Transverse colon (tissue), 4 donors: ENCODE data around the gene RNF212. TPM values are rescaled to one million over a fixed set of nuclear protein-coding genes. Genes with fewer than 3 reads are reported as not detected.
"Not testable (repeated sequence)": the region's sequence is repeated elsewhere in the genome, so short reads cannot be mapped to it uniquely, and the experiment has no call there.

Experiments
- DNase-seq: peaks from one replicate; pipeline ENCODE4 v3.0.0-alpha.2; 2019
- H3K27ac ChIP-seq, 4 donors: fragments of 200-600 bp; sonication (generic); 2 replicates each; pipeline ENCODE4 v1.5.1; 2016 to 2018; ENCODE audit warnings: inconsistent platforms in 4 of 4
- H3K27me3 ChIP-seq: fragments of 200-600 bp; sonication (generic); 2 replicates; pipeline ENCODE4 v1.5.1; 2017; ENCODE audit warnings: inconsistent platforms
- H3K36me3 ChIP-seq, 4 donors: fragments of 200-600 bp; sonication (generic); 2 replicates each; pipeline ENCODE4 v1.5.1; 2017 to 2019; ENCODE audit warnings: inconsistent platforms in 4 of 4
- H3K4me1 ChIP-seq, 4 donors: fragments of 200-600 bp; sonication (generic); 2 replicates each; pipeline ENCODE4 v1.5.1; 2017 to 2020; ENCODE audit warnings: inconsistent platforms in 4 of 4
- H3K4me3 ChIP-seq, 4 donors: fragments of 200-600 bp; sonication (generic); 1 replicate in 1 of 4; 2 replicates in 3 of 4; pipeline versions ENCODE4 v1.5.1 to v1.6.1; 2017 to 2019; ENCODE audit warnings: inconsistent platforms in 4 of 4
- H3K9me3 ChIP-seq, 2 donors: fragments of 200-600 bp; sonication (generic); 2 replicates each; pipeline ENCODE4 v1.5.1; 2017 to 2019; ENCODE audit warnings: inconsistent platforms in 2 of 2
- EP300 ChIP-seq: sonication (generic); formaldehyde crosslinking; IDR thresholded peaks from one replicate; pipeline ENCODE4 v1.6.1; 2017; ENCODE audit warnings: antibody characterized with exemption, low read depth
- POLR2A ChIP-seq: fragments of 450-650 bp; IDR thresholded peaks from one replicate; pipeline ENCODE4 v1.6.1; 2016; ENCODE audit warnings: antibody characterized with exemption, mild to moderate bottlenecking, moderate library complexity
- POLR2AphosphoS5 ChIP-seq, 3 donors: sonication (generic); formaldehyde crosslinking; IDR thresholded peaks; one replicate each; pipeline ENCODE4 v1.6.1; 2016; ENCODE audit warnings: antibody characterized with exemption in 3 of 3
- WGBS, 2 donors: methylation state at CpG; one replicate each; pipeline ENCODE4 v1.1.5; 2018; ENCODE audit warnings: low coverage in 1 of 2; 5-methylcytosine and 5-hydroxymethylcytosine counted together
- in situ Hi-C, 4 donors: fragments of 200-750 bp; cut with MboI; loops; one replicate each; pipeline versions ENCODE4 v1.15.0 to v1.15.1; 2017; ENCODE audit warnings: low sequenced_read_pairs in 3 of 4, low pct_ligation_motif_present in 1 of 4, low pct_unique_long_range_greater_than_20kb in 1 of 4
- intact Hi-C: fragments of 100-400 bp; cut with DNase I; formaldehyde crosslinking; loops from one replicate; pipeline ENCODE4 v1.15.1; 2023; ENCODE audit warnings: low total_unique reads
- total RNA-seq, 4 donors: library from RNA; depleted of rRNA; stranded (reverse); fragments of >200 nt; gene quantifications; one replicate each; pipeline ENCODE4 v1.1.0, GENCODE V29; 2016
- TF ChIP-seq, protein P1 (sequence below), 5 experiments: fragments of 200-600 bp in 3 of 5; fragments of 450-650 bp in 2 of 5; sonication (generic) in 3 of 5; IDR thresholded peaks; 1 replicate in 2 of 5; 2 replicates in 3 of 5; pipeline ENCODE4 v1.5.1; 2016 to 2017; ENCODE audit warnings: antibody characterized with exemption in 5 of 5, inconsistent platforms in 3 of 5, mild to moderate bottlenecking in 2 of 5, moderate library complexity in 1 of 5

Gene RNF212
- total RNA-seq, 4 donors from 2014 or later = 2.5 to 9.1 TPM; not detected in 2

DNA sequence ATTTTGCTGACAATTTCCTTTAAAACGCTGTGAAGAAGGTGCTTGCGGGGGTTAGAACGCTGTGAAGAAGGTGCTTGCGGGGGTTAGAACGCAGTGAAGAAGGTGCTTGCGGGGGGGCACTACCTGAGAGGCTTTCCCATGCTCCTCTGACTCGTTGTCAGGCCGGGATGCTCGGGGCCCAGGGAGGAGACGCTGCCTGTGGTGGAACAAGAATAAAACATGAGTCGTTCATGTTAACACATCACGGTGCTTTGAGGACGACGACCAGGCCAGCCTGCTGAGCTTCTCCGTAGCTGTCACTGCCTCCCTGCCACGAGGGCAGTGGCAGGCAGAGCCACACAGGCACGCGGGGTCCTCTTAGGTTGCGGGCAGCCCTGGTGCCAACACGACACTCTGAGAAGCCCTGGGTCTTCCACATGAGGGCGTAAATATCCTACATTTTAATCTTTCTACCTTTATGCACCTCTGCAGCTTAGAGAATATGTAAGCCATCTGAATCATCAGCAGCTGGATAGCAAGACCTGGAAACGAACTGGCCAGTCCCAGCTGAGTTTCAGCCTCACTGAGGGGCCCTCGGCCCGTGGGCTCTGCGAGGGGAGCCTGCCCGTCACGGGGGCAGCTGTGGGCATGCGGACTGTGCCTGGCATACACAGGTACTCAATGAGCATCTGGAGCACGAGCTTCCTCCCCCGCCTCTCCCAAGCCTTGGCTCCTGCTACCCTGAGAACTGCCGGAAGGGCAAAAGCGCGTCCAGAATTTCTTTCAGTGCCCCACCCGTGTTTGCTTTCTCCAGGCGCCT, 55.0 kb downstream of the RNF212 start:
- in situ Hi-C loops = no loop called here
- H3K27me3 ChIP-seq = peaks cover 58% of the 10 kb centered on the region
- DNase-seq = peak; percentile 49
- intact Hi-C loops = no loop called here
- no peak overlapping the region for H3K4me3 ChIP-seq
- TF ChIP-seq EP300 (no peak), POLR2A (no peak)
- WGBS, 2 donors = 55 to 77% methylated on average over 6 to 35 of the region's 35 CpGs
- H3K9me3 ChIP-seq = no peaks in the 10 kb centered on the region
- peak overlapping the region in 2 of 4 donors; percentile 0 to 56 for H3K27ac ChIP-seq
- no peaks in the 10 kb centered on the region for H3K36me3 ChIP-seq
- H3K4me1 ChIP-seq = peaks cover 0 to 10% (median 2%) of the 10 kb centered on the region in 4 donors

DNA sequence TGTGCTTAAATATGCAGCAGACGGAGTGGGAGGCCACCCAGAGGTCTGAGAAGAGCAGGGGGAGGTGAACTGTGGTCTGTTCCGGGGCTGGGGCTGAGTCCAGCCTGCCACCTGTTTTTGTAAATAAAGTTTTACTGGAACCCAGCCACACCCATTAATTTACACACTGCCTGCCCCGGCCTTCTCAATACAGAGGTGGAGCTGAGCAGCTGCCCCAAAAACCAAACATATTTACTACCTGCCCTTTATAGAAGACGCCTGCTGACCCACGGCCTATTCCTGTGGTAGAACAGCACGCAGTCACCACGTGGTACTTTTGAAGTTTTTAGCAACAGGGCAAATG, 56.0 kb downstream of the RNF212 start:
- intact Hi-C loops = no loop called here

DNA sequence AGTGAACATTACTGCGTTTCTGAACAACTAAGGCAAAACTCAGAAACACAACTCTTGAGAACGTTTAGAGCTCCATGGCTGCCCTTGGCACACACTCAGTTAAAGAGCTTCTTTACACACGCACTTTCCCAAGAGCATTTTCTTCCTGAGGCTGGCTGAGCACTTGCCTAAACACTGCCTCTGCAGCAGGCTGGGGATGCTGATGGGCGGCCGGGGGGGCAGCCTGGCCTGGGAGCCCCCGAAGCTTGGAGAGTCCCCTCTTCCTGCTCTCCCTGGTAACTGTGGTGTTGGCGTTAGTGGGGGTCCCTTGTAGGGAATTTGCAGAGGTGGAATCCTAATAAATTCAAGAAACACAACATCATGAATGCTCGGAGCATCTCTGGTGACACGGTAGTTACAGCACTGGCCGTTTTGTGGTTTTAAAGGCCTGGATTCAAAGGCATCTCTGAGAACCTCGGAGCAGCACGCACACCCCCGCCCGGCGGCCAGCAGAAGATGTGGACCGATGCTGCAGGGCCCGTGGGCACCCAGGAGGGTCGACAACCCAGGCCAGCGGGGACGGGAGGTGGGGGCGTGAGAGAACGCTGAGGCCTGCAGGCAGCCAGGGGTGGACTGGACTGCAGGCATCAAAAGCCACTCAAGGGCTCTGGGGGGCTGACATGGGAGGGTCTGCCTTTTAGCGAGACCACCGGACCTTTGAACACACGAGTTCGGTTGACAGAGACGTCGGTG, 56.5 kb downstream of the RNF212 start:
- in situ Hi-C loops = no loop called here
- intact Hi-C loops = no loop called here
- no peak for DNase-seq

More for the DNA sequence above, 56.0 kb downstream of the RNF212 start:
- 55 to 58% methylated on average over 4 to 7 of the region's 7 CpGs for WGBS, 2 donors
- Histone ChIP-seq H3K9me3 (no peaks in the 10 kb centered on the region), H3K4me3 (no peak overlapping the region), H3K27ac (peak overlapping the region in 1 of 4 donors; percentile 56), H3K36me3 (no peaks in the 10 kb centered on the region), H3K27me3 (peaks cover 59% of the 10 kb centered on the region), H3K4me1 (peaks cover 0 to 17% (median 5%) of the 10 kb centered on the region in 4 donors)
- TF ChIP-seq EP300 = no peak
- TF ChIP-seq, protein P1, sequence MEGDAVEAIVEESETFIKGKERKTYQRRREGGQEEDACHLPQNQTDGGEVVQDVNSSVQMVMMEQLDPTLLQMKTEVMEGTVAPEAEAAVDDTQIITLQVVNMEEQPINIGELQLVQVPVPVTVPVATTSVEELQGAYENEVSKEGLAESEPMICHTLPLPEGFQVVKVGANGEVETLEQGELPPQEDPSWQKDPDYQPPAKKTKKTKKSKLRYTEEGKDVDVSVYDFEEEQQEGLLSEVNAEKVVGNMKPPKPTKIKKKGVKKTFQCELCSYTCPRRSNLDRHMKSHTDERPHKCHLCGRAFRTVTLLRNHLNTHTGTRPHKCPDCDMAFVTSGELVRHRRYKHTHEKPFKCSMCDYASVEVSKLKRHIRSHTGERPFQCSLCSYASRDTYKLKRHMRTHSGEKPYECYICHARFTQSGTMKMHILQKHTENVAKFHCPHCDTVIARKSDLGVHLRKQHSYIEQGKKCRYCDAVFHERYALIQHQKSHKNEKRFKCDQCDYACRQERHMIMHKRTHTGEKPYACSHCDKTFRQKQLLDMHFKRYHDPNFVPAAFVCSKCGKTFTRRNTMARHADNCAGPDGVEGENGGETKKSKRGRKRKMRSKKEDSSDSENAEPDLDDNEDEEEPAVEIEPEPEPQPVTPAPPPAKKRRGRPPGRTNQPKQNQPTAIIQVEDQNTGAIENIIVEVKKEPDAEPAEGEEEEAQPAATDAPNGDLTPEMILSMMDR (IDR thresholded peaks at IDR 0.05) = no peak
- TF ChIP-seq POLR2AphosphoS5 (IDR thresholded peaks at IDR 0.05) = no peak
- no peak for TF ChIP-seq POLR2A
- no peak for DNase-seq
- in situ Hi-C loops = no loop called here

DNA sequence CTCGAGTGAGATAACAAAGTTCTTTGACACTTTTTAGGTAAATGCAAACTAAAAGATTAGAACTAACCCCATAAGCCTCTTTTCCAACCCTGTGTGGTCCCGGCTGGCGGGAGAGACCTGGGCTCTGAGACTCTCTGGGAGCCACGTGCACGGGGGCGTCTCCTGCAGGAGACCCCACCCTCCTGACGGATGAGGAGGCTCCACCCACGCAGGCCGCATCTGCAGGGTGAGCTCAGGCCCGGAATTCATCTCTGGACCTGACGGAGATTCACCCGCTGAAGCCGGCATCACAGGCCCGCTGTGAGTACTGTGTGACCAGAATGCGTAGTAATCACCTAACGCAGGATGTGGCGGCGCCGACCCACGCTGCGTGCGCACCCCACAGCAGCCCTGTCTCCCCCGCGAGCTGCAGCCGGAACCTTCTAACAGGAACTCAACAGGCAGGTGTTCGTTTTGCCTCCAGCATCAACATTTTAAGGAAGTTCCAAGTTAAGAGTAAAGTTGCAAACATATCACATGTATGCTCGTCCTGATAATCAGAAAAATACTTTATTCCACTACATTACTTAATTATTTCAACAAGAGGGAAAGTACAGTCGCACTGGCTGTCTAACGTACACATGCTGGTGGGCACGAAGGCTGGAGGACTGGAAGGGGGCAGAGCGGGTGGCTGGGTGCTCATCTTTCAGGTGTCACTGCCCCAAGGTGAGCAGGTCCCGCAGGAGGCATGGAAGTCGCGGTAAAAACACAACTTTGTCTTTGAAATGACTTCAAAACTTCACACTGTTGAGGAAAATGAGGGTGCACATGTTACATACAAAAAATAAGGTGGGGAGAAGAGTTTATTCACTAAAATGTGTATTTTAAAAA, 57.4 kb downstream of the RNF212 start:
- DNase-seq = peak; percentile 63
- TF ChIP-seq EP300 (no peak), POLR2A (peak; percentile 53), POLR2AphosphoS5 (IDR thresholded peaks at IDR 0.05) (peak in 2 of 3 donors; percentile 12 to 19)
- TF ChIP-seq, protein P1 (IDR thresholded peaks at IDR 0.05) = no peak
- Histone ChIP-seq H3K4me3 (peak overlapping the region in 1 of 4 donors; percentile 13), H3K4me1 (peaks cover 0 to 17% (median 5%) of the 10 kb centered on the region in 4 donors), H3K36me3 (no peaks in the 10 kb centered on the region), H3K27me3 (peaks cover 56% of the 10 kb centered on the region), H3K9me3 (no peaks in the 10 kb centered on the region), H3K27ac (peak overlapping the region in 2 of 4 donors; percentile 1 to 21)
- WGBS, 2 donors = 43 to 75% methylated on average over 8 to 34 of the region's 34 CpGs
- intact Hi-C loops = no loop called here
- in situ Hi-C loops = no loop called here

More for the DNA sequence above, 56.5 kb downstream of the RNF212 start:
- Histone ChIP-seq H3K4me1 (peaks cover 0 to 17% (median 5%) of the 10 kb centered on the region in 4 donors), H3K27me3 (peaks cover 59% of the 10 kb centered on the region), H3K4me3 (no peak overlapping the region), H3K27ac (peak overlapping the region in 1 of 4 donors; percentile 38), H3K9me3 (no peaks in the 10 kb centered on the region), H3K36me3 (no peaks in the 10 kb centered on the region)
- 56 to 72% methylated on average over 3 to 28 of the region's 28 CpGs for WGBS, 2 donors
- no peak for TF ChIP-seq POLR2A
- no peak for TF ChIP-seq EP300
- no peak for TF ChIP-seq POLR2AphosphoS5 (IDR thresholded peaks at IDR 0.05)
- TF ChIP-seq, protein P1 (IDR thresholded peaks at IDR 0.05) = no peak

DNA sequence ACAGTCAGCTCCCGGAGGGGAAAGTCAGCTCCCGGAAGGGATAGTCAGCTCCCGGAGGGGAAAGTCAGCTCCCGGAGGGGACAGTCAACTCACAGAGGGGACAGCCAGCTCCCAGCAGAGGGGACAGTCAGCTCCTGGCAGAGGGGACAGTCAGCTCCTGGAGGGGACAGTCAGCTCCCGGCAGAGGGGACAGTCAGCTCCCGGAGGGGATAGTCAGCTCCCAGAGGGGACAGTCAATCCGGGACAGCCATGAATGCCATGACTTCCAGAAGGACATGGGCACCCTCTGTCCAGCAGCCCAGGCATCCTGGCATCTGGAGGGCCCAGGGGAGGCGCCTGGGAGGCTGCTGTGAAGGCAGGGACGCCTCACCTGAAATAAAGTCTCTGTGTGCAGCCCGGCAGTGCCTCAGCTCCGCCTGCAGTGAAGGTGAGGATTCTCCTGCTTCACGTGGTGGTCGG, 58.1 kb downstream of the RNF212 start:
- intact Hi-C loops, H3K36me3 ChIP-seq, in situ Hi-C loops, DNase-seq, H3K9me3 ChIP-seq: not testable (repeated sequence)
- peaks cover 63% of the 10 kb centered on the region for H3K27me3 ChIP-seq
- peak overlapping the region in 2 of 4 donors; percentile 1 to 21 for H3K27ac ChIP-seq
- peak overlapping the region in 1 of 4 donors; percentile 13 for H3K4me3 ChIP-seq
- peaks cover 0 to 17% (median 5%) of the 10 kb centered on the region in 4 donors for H3K4me1 ChIP-seq
- 46% methylated on average over 13 of the region's 13 CpGs; no CpG with 5 or more reads in 1 of the 2 donors for WGBS, 2 donors

DNA sequence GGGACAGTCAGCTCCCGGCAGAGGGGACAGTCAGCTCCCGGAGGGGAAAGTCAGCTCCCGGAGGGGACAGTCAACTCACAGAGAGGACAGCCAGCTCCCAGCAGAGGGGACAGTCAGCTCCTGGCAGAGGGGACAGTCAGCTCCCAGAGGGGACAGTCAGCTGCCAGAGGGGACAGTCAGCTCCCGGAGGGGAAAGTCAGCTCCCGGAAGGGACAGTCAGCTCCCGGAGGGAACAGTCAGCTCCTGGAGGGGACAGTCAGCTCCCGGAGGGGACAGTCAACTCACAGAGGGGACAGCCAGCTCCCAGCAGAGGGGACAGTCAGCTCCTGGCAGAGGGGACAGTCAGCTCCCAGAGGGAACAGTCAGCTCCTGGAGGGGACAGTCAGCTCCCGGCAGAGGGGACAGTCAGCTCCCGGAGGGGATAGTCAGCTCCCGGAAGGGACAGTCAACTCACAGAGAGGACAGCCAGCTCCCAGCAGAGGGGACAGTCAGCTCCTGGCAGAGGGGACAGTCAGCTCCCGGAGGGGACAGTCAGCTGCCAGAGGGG, 58.6 kb downstream of the RNF212 start:
- H3K4me3 ChIP-seq, H3K9me3 ChIP-seq, DNase-seq, H3K36me3 ChIP-seq, intact Hi-C loops, H3K27ac ChIP-seq, in situ Hi-C loops: not testable (repeated sequence)
- Histone ChIP-seq H3K4me1 (peaks cover 0 to 17% (median 5%) of the 10 kb centered on the region in 4 donors), H3K27me3 (peaks cover 66% of the 10 kb centered on the region)
- WGBS, 2 donors = 43% methylated on average over 7 of the region's 11 CpGs; no CpG with 5 or more reads in 1 of the 2 donors
